Activated naive CD8-positive, alpha-beta T cell (primary cell): ENCODE results near the gene DGCR8.

Source experiments
- H3K27ac Mint-ChIP-seq: one replicate; pipeline ENCODE4 v1.8.0; 2021; ENCODE audit warnings: mixed read lengths
- H3K27me3 Mint-ChIP-seq: one replicate; pipeline ENCODE4 v1.8.0; 2021; ENCODE audit warnings: mixed read lengths
- H3K36me3 Mint-ChIP-seq: one replicate; pipeline ENCODE4 v1.8.0; 2021; ENCODE audit warnings: mixed read lengths
- H3K4me1 Mint-ChIP-seq: one replicate; pipeline ENCODE4 v1.8.0; 2021; ENCODE audit warnings: low read depth, mixed read lengths
- H3K4me3 Mint-ChIP-seq: one replicate; pipeline ENCODE4 v1.8.0; 2021; ENCODE audit warnings: mild to moderate bottlenecking, mixed read lengths
- H3K9me3 Mint-ChIP-seq: one replicate; pipeline ENCODE4 v1.8.0; 2021; ENCODE audit warnings: low read depth, mixed read lengths

Gene DGCR8

DNA sequence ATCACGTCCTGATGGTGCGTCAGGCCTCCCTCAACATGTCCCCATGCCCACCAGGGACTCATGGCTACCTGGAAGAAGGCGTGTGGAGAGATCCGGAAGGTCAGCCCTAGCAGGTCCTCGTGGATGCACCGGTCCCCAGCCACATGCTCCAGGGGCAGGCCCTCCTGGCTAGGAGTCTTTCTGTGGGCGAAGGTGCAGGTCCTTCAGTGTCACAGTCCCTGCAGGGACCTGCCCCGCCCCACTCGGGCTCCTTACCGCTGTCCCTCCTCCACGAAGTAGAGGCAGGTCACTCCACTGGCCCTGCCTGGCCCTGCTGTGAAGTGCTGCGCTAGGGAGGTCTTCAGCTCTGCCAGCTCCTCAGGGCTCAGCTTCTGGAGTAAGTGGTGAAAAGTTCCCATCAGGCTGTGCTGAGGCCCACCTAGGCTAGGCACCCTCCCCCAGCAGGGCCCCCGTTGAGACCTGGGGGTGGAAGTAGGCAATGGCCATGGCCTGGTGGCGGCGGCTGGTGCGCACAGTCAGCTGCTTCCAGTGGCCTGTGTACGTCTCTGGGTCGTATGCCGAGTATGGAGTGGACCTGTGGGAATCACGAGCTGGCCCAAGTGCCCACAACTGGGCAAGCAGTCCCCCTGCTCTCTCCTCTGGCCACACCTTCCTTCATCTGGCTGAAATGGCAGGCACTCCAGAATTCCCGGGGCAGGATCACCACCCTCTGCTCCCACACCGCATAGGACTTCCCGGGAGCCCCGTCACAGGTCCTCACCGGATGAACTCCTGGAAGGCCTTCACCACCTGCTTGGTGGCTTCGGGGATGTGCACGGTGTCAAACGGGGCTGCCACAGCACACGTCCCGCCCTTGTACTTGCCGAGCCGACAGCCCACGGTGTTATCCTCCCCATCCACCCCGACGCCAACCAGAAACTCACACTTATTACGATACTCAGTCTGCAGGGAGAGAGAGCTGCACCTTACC, 34.8 kb downstream of the DGCR8 start:
- peaks cover 38% of the 10 kb centered on the region for H3K4me1 Mint-ChIP-seq
- peaks cover 3% of the 10 kb centered on the region for H3K36me3 Mint-ChIP-seq
- H3K9me3 Mint-ChIP-seq, result no peaks in the 10 kb centered on the region

DNA sequence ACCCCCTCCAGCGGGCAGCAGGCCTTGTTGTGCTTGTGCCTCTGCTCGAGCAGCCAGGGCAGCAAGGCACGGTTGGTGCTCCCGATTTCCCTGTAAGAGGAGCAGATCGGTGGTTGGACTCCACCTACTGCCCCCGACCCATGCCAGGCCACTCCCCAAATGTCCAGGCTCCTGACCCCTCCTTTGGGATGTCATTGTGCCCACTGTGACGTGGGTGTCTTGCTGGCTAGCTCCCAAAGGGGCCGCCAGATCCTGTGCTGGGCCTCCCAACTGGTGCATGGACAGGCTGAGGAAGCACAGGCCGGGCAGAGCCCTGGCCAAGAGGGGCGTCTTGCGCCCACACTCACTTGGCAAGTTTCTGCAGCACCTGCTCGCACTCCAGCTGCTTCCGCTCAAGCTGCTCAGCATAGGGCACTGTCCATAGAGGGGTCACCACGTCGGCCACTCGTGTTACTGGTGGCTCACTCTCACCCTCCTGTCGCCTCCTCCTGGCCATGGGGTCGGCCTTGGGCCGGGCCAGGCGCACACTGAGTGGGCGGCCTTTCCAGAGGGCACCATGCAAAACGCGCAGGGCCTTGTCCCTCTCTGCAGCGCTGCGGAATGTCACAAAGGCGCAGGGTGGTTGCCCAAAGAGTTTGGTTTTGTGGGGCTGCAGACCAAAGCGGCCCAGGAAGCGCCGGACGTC, 35.8 kb downstream of the DGCR8 start, which contains the start of gene RANBP1:
TSS of gene RANBP1 (plus strand) at position 414 of the 685 bp plus-strand sequence. CDS start at position 495, 81 bp downstream.
- H3K36me3 Mint-ChIP-seq, result peaks cover 3% of the 10 kb centered on the region
- peak within 1 kb of the TSS; percentile 87 for H3K27ac Mint-ChIP-seq
- no peaks in the 10 kb centered on the region for H3K9me3 Mint-ChIP-seq
- H3K4me1 Mint-ChIP-seq, result peaks cover 43% of the 10 kb centered on the region
- peak within 1 kb of the TSS; percentile 90 for H3K4me3 Mint-ChIP-seq
- H3K27me3 Mint-ChIP-seq, result no peaks in the 10 kb centered on the region

More for the DNA sequence above, 34.8 kb downstream of the DGCR8 start:
- Mint-ChIP-seq H3K27me3 (no peaks in the 10 kb centered on the region), H3K27ac (peak overlapping the region; percentile 87), H3K4me3 (peak overlapping the region; percentile 90)

GRCh38 chr22:20116376-20116950, 36.4 kb downstream of the DGCR8 start:
- Mint-ChIP-seq H3K27me3 (no peaks in the 10 kb centered on the region), H3K36me3 (peaks cover 3% of the 10 kb centered on the region), H3K4me3 (peak overlapping the region; percentile 90), H3K27ac (peak overlapping the region; percentile 87), H3K9me3 (no peaks in the 10 kb centered on the region), H3K4me1 (peaks cover 39% of the 10 kb centered on the region)

DNA sequence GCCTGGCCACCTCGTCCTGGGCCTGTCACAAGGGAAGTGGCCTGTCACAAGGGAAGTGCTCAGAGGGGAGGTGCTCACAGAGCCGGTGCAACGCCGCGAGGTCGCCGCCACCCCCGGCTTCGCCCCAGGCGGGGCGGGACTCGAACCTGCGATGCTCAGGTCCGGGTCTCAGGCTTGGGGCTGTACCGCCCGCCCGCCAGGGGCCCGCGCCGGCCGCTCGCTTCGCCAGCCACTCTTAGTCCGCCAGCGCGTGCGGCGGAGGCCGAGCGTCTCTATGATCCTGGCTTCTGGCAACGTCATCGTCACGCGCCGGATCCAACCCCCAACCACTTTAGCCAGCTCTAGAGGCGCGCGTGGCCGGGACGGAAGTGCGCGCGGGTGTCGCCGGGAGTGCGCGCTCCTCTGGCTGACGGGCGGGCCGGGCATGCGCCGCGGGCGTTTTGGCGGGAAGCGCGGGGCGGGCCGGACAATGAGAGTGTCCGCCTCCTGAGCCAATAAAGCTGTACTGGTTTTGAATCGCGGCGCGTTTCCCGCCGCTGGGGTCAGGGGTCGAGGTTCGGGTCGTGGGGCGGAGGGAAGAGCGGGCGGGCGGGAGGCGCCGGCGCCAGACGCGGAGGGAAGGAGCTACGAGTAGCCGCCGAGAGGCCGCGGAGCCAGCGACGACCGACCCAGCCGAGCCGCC, 37.1 kb downstream of the DGCR8 start, which contains the start of gene TRMT2A:
TSS of gene TRMT2A (minus strand) at position 276 of the 682 bp plus-strand sequence. CDS start 320 bp downstream, outside the sequence.
- H3K4me1 Mint-ChIP-seq, result peaks cover 39% of the 10 kb centered on the region
- no peaks in the 10 kb centered on the region for H3K9me3 Mint-ChIP-seq

DNA sequence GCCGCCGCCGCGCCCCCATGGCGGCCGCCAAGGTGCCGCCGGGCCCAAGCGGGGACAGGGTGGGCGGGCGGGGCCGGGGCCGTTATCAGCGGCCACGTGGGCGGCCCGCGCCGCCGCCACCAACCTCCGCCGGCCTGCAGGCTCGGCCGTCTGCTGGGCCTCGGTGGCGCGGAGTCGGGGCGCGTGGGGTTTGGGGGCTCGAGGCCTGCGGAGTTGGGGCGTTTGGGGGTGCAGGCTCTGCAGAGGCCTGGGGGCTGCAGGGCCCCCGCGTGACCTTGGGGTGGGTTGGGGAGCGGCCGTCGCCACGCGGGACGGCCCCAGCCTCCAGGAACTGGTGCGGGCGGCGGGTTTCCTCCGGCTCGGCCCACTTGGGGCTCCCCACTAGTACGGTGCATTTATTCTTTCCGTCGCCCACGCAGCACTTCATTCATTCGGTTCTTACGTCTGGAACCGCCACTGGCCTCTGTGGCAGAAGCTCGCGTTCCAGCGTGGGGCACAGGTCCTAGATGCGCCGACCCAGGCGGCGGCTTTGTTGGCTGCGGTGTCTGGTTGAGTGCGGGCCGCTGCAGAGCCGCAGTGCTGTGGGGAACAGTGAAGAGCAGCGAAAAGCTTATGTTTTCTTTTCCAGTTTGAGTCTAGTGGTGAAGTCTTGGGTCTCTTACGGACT, 37.7 kb downstream of the DGCR8 start:
- no peaks in the 10 kb centered on the region for H3K9me3 Mint-ChIP-seq
- H3K36me3 Mint-ChIP-seq, result peaks cover 3% of the 10 kb centered on the region
- peaks cover 40% of the 10 kb centered on the region for H3K4me1 Mint-ChIP-seq
- peak overlapping the region; percentile 95 for H3K4me3 Mint-ChIP-seq
- H3K27ac Mint-ChIP-seq, result peak overlapping the region; percentile 93
- no peaks in the 10 kb centered on the region for H3K27me3 Mint-ChIP-seq

More for the DNA sequence above, 37.1 kb downstream of the DGCR8 start, which contains the start of gene TRMT2A:
- Mint-ChIP-seq H3K27me3 (no peaks in the 10 kb centered on the region), H3K36me3 (peaks cover 3% of the 10 kb centered on the region), H3K27ac (peak within 1 kb of the TSS; percentile 93), H3K4me3 (peak within 1 kb of the TSS; percentile 95)

GRCh38 chr22:20118300-20119020, 38.4 kb downstream of the DGCR8 start:
- H3K9me3 Mint-ChIP-seq, result no peaks in the 10 kb centered on the region
- H3K4me3 Mint-ChIP-seq, result peak overlapping the region; percentile 95
- H3K4me1 Mint-ChIP-seq, result peaks cover 40% of the 10 kb centered on the region
- peak overlapping the region; percentile 93 for H3K27ac Mint-ChIP-seq
- H3K27me3 Mint-ChIP-seq, result no peaks in the 10 kb centered on the region
- peaks cover 3% of the 10 kb centered on the region for H3K36me3 Mint-ChIP-seq

DNA sequence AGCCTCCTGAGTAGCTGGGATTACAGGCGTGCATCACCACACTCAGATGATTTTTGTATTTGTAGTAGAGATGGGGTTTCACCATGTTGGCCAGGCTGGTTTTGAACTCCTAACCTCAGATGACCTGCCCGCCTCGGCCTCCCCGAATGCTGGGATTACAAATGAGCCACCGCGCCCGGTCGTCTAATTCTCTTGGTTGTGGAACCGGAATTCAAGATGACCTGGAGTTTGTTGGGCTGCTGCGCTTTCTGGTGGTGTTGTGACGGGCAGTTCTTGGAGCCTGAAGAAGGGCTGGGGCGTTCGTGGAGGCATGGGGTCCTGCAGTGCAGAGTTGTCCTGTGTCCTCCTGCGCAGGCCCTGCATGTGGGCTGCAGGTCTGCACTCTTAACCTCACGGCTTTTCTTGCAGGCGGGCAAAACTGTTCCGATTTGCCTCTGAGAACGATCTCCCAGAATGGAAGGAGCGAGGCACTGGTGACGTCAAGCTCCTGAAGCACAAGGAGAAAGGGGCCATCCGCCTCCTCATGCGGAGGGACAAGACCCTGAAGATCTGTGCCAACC, 41.9 kb downstream of the DGCR8 start:
- Mint-ChIP-seq H3K4me3 (peak overlapping the region; percentile 49), H3K27me3 (no peaks in the 10 kb centered on the region), H3K9me3 (no peaks in the 10 kb centered on the region), H3K36me3 (no peaks in the 10 kb centered on the region), H3K4me1 (peaks cover 31% of the 10 kb centered on the region), H3K27ac (peak overlapping the region; percentile 16)

DNA sequence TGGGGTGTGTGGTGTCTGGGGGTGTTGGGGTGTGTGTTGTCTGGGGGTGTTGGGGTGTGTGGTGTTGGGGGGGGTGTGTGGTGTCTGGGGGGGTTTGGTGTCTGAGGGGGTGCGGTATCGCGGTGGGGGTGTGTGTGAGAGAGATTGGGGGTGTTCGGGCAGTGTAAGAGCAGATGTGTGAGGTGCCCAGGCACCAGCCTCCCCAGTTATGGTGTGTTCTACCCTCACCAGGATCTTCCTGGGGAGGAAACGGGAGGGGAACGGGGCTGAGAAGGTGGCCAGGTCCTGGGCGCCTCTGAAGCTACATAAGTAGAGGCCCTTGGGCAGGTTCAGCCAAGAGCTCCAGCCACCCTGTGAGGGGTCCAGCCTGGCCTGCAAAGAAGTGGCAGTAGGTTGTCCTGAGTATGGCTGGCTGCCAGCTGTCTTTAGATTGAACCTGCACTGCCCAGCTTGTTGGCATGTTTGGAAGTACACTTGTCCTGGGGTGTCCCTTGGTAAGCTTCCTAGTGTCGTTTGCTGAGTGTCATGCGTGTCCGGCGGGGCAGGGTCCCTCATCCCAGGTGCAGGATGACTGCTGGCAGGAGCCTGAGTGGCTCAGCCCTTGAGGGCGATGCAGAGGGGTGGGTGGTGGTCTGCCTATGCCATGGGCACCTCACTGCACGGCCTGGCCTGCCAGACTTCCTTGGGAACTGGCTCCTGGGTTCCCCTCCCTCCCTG, 43.5 kb downstream of the DGCR8 start:
- Mint-ChIP-seq H3K9me3 (no peaks in the 10 kb centered on the region), H3K27ac (no peak overlapping the region), H3K36me3 (no peaks in the 10 kb centered on the region), H3K4me1 (peaks cover 26% of the 10 kb centered on the region), H3K4me3 (no peak overlapping the region), H3K27me3 (no peaks in the 10 kb centered on the region)

DNA sequence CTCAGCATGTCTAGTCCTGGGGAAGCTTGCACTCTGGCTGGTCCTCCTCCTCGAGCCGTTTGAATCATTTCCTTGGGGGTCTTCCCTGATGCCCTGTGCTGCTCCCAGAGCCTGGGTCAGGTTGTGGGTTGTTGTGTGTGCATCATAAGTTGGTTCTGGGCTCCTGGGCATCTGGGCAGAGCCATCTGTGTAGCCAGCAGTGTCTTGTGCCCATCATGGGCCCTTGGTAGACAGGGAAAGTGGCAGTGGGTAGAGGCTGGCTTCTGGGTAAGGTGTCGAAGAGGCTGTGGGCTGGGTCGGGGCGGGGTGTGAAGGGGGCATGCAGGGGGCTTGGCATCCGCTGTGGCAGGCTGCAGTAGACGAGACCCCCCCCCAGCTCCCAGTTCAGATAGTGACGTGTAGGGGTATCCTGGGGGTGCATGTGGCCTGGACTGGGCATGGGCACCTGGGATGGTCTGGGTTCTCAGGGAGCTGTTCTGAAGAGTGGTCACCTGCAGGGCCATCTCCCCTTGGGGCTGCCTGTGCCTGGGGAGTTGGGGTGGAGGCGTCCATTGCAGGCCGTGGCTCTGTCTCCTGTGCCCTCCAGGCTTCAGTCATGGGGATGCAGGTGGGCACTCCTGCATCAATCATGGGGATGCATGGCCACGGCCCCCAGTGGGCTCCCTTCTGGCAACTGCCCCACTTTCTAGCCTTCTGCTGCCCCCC, 44.2 kb downstream of the DGCR8 start:
- peak overlapping the region; percentile 50 for H3K27ac Mint-ChIP-seq
- no peak overlapping the region for H3K4me3 Mint-ChIP-seq
- H3K27me3 Mint-ChIP-seq, result no peaks in the 10 kb centered on the region
- peaks cover 27% of the 10 kb centered on the region for H3K4me1 Mint-ChIP-seq
- no peaks in the 10 kb centered on the region for H3K36me3 Mint-ChIP-seq
- H3K9me3 Mint-ChIP-seq, result no peaks in the 10 kb centered on the region

DNA sequence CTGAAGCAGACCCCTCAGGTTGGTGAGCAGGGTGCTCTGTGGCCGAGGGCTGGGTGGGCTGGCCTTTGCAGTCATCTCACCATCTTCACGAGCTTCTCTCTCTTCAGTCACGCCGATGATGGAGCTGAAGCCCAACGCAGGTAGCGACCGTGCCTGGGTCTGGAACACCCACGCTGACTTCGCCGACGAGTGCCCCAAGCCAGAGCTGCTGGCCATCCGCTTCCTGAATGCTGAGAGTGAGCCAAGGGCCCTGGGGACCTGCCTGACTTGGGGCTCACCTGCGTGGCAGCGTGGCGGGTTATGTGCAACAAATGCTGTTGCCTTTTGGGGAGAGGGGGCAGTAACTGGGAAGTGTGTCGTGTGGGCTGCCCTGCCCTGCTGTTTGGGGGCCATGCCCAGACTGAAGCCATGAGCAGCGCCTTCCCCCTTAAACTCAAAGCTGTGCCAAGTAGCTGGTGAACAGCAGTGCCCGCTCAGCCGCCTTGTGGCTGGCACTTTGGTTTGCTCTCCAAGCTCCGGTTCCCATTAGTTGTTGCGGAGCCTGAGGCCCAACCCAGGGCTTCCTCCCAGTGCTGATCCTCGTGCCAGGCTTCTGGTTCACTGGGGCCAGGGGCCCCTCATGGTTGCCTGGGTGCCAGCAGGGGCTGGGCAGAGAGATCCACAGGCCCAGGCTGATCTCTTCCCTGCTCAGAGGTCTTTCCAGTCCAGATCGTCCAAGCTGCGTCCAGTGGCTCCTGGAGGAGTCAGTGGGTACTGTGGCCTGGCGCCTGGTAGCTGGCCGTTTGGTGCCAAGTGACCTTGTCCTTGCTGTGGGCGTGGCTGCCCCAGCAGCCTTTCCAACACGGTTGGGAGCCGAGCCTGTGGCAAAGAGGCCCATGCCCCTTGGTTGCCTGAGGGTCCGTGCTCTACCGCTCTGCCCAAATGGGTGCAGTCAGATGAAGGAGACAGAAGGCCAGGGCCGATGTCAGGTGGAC, 45.4 kb downstream of the DGCR8 start:
- Mint-ChIP-seq H3K4me1 (peaks cover 21% of the 10 kb centered on the region), H3K9me3 (no peaks in the 10 kb centered on the region), H3K27ac (no peak overlapping the region), H3K4me3 (no peak overlapping the region), H3K36me3 (no peaks in the 10 kb centered on the region), H3K27me3 (no peaks in the 10 kb centered on the region)

DNA sequence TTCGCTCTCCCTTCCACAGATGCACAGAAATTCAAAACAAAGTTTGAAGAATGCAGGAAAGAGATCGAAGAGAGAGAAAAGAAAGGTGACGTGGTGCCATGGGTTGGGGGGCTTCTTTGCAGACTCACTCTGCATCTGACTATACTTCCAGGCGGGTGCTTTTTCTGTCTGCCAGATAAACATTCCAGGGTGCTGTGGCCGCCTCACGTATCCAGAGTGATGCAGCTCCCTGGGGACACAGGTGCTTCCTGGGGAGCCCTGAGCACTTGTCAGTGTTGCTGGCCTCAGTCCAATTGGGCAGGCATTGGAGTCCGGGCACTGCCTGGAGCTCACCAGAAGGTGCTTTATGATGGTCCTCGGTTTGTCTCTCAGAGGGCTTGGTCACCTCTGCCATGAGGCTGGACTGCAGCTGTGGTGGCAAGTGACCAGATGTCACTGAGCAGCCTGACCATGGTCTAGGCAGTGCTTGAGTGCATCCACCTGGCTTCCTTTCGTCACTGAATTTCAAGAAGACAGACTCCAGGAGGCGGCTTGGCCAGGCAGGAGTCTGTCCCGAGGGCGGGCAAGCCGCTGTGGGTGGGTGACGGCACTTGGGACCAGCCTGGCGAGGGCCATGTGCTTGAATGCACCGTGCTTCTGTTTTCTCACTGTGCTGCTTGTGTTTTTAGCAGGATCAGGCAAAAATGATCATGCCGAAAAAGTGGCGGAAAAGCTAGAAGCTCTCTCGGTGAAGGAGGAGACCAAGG, 46.4 kb downstream of the DGCR8 start:
- Mint-ChIP-seq H3K27me3 (no peaks in the 10 kb centered on the region), H3K36me3 (no peaks in the 10 kb centered on the region), H3K27ac (no peak overlapping the region), H3K4me3 (no peak overlapping the region), H3K9me3 (no peaks in the 10 kb centered on the region), H3K4me1 (peaks cover 18% of the 10 kb centered on the region)
